Posterior vena cava (tissue), 2 donors: ENCODE measurements around the gene MITF. TPM values are rescaled to one million over a fixed set of nuclear protein-coding genes. Genes with fewer than 3 reads are reported as not detected.
A peak's percentile ranks its signal among the peaks of the same experiment; 100 is the strongest.

Source experiments
- DNase-seq: peaks from one replicate; pipeline ENCODE4 v3.0.0-alpha.2; 2020; ENCODE audit warnings: low spot score
- intact Hi-C, 2 donors: fragments of 100-400 bp; cut with DNase I; formaldehyde crosslinking; loops; one replicate each; pipeline versions ENCODE4 v1.14.1 to v1.14.2; 2022 to 2023
- total RNA-seq, 2 donors: library from RNA; stranded (reverse); fragmentation: NEBNext Ultra II Directional; extraction: Animal tissue kit (Norgen Biotek cat#: 25700); gene quantifications; one replicate each; pipeline ENCODE4 v1.2.1, GENCODE V29; 2021
- donor health status: DM: yes; HTN: yes; CAD: no.
- donor health status: DM: yes; HTN: yes; CAD: no.

The MITF gene
- total RNA-seq, 2 donors from 2014 or later = 25.9 to 61.4 TPM

- intact Hi-C loops = no loop called here
- no peak for DNase-seq
Observed at GRCh38 chr3:69963643-69964042, 224.4 kb downstream of the MITF start.

- DNase-seq = no peak
- intact Hi-C loops = no loop called here
Observed at GRCh38 chr3:69967156-69967555, 227.9 kb downstream of the MITF start.

GRCh38 chr3:69970827-69971226 lies 231.6 kb downstream of the MITF start:
- intact Hi-C loops = no loop called here
- no peak for DNase-seq

GRCh38 chr3:69972672-69973071 lies 233.4 kb downstream of the MITF start:
- intact Hi-C loops = no loop called here

GRCh38 chr3:69976021-69976420 lies 236.8 kb downstream of the MITF start:
- DNase-seq = no peak

More at GRCh38 chr3:69972672-69973071, 233.4 kb downstream of the MITF start:
- DNase-seq = no peak

GRCh38 chr3:69983546-69984265 lies 244.4 kb downstream of the MITF start:
- intact Hi-C loops = no loop called here
- DNase-seq = no peak

More at GRCh38 chr3:69976021-69976420, 236.8 kb downstream of the MITF start:
- intact Hi-C loops = no loop called here

- intact Hi-C loops = no loop called here
- DNase-seq = no peak
Observed at GRCh38 chr3:69985266-69985665, 246.0 kb downstream of the MITF start.

GRCh38 chr3:69986419-69986818 lies 247.2 kb downstream of the MITF start:
- intact Hi-C loops = no loop called here
- no peak for DNase-seq

GRCh38 chr3:69987833-69988232 lies 248.6 kb downstream of the MITF start:
- DNase-seq = no peak
- intact Hi-C loops = no loop called here

GRCh38 chr3:69993757-69994156 lies 254.5 kb downstream of the MITF start:
- intact Hi-C loops = no loop called here
- DNase-seq = no peak

GRCh38 chr3:69994919-69995318 lies 255.7 kb downstream of the MITF start:
- intact Hi-C loops = no loop called here
- DNase-seq = no peak

- no peak for DNase-seq
- intact Hi-C loops = no loop called here
Observed at GRCh38 chr3:69997631-69998307, 258.5 kb downstream of the MITF start.

GRCh38 chr3:69998759-69999139 lies 259.5 kb downstream of the MITF start:
- intact Hi-C loops = no loop called here
- DNase-seq = no peak

GRCh38 chr3:69999140-70000027 lies 260.1 kb downstream of the MITF start, which contains the start of gene SAMMSON:
TSS of gene SAMMSON (plus strand) at chr3:69999733.
- intact Hi-C loops = no loop called here

GRCh38 chr3:70000028-70000410 lies 260.8 kb downstream of the MITF start:
- intact Hi-C loops = no loop called here
- DNase-seq = no peak

More at GRCh38 chr3:69999140-70000027, 260.1 kb downstream of the MITF start, which contains the start of gene SAMMSON:
- peak; percentile 64 for DNase-seq

GRCh38 chr3:70000563-70001081 lies 261.4 kb downstream of the MITF start:
- intact Hi-C loops = no loop called here
- DNase-seq = no peak

GRCh38 chr3:70003119-70003518 lies 263.9 kb downstream of the MITF start:
- intact Hi-C loops = no loop called here
- DNase-seq = no peak

GRCh38 chr3:70006089-70006488 lies 266.8 kb downstream of the MITF start:
- intact Hi-C loops = no loop called here
- no peak for DNase-seq

- DNase-seq = no peak
- intact Hi-C loops = no loop called here
Observed at GRCh38 chr3:70010346-70010745, 271.1 kb downstream of the MITF start.

- no peak for DNase-seq
- intact Hi-C loops = no loop called here
Observed at GRCh38 chr3:70011582-70011981, 272.3 kb downstream of the MITF start.
